GF-D8 (cell line): ENCODE results near the gene MSI2.

Source experiments
- DNase-seq: peaks from one replicate; lab custom pipeline; 2025; lab: John Stamatoyannopoulos, UW

The MSI2 gene

GRCh38 chr17:57343717-57344116 is 87.4 kb downstream of the MSI2 start:
- no peak for DNase-seq

- DNase-seq = no peak
Observed at GRCh38 chr17:57344261-57344660, 87.9 kb downstream of the MSI2 start.

GRCh38 chr17:57349541-57350247 is 93.4 kb downstream of the MSI2 start:
- DNase-seq = no peak

- no peak for DNase-seq
Observed at GRCh38 chr17:57350266-57350665, 93.9 kb downstream of the MSI2 start.

- DNase-seq = no peak
Observed at GRCh38 chr17:57352665-57353175, 96.4 kb downstream of the MSI2 start.

GRCh38 chr17:57354673-57355072 is 98.3 kb downstream of the MSI2 start:
- no peak for DNase-seq

GRCh38 chr17:57355090-57355859 is 99.0 kb downstream of the MSI2 start:
- DNase-seq = no peak

GRCh38 chr17:57356153-57356718 is 99.9 kb downstream of the MSI2 start:
- no peak for DNase-seq

- DNase-seq = no peak
Observed at GRCh38 chr17:57356719-57357391, 100.5 kb downstream of the MSI2 start.

GRCh38 chr17:57357392-57357784 is 101.1 kb downstream of the MSI2 start:
- DNase-seq = no peak

GRCh38 chr17:57357830-57358430 is 101.6 kb downstream of the MSI2 start:
- DNase-seq = no peak

GRCh38 chr17:57360266-57360665 is 103.9 kb downstream of the MSI2 start:
- no peak for DNase-seq

GRCh38 chr17:57362797-57363556 is 106.7 kb downstream of the MSI2 start:
- DNase-seq = no peak

GRCh38 chr17:57363580-57363979 is 107.3 kb downstream of the MSI2 start:
- DNase-seq = no peak

GRCh38 chr17:57363998-57364643 is 107.8 kb downstream of the MSI2 start:
- DNase-seq = no peak

GRCh38 chr17:57365420-57365819 is 109.1 kb downstream of the MSI2 start:
- DNase-seq = no peak

GRCh38 chr17:57366177-57366557 is 109.8 kb downstream of the MSI2 start:
- no peak for DNase-seq

- DNase-seq = no peak
Observed at GRCh38 chr17:57366558-57367351, 110.4 kb downstream of the MSI2 start.

GRCh38 chr17:57368637-57369336 is 112.5 kb downstream of the MSI2 start:
- no peak for DNase-seq
